ENCODE results near the gene SIRT7.

GRCh38 chr17:81888105-81888987 is 29.6 kb downstream of the SIRT7 start:
- TF ChIP-seq ZNF274 (IDR thresholded peaks at IDR 0.05; ENCODE audit: low read depth, low read length), result no peak
- TF ChIP-seq YY1 (IDR thresholded peaks at IDR 0.05; ENCODE audit: insufficient read depth, insufficient read length), result no peak
- no peak for TF ChIP-seq SUZ12 (IDR thresholded peaks at IDR 0.05; ENCODE audit: extremely low read depth, insufficient read depth, insufficient read length)

Measured in NT2/D1 (cell line).